B cell (primary cell): Measurements from ENCODE around the gene TMCO1. TPM values are rescaled to one million over a fixed set of nuclear protein-coding genes. Genes with fewer than 3 reads are reported as not detected.

Experiments used
- ATAC-seq: fragments of 200-7000 bp; cut with Tn5 transposase; one replicate; pipeline ENCODE4 v1.10.0; 2021; ENCODE audit warnings: low read depth, mild to moderate bottlenecking, moderate number of reproducible peaks, moderate library complexity
- CTCF ChIA-PET: fragments of 350-600 bp; sonication (Branson Sonifier 250); formaldehyde crosslinking; loops from one replicate; lab custom pipeline; 2021; ENCODE audit warnings: antibody characterized with exemption, inconsistent platforms; lab: Charles Lee
- POLR2A ChIA-PET: fragments of 350-600 bp; sonication (Branson Sonifier 250); formaldehyde crosslinking; loops from one replicate; lab custom pipeline; 2021; ENCODE audit warnings: antibody characterized with exemption; lab: Charles Lee
- DNase-seq: peaks from one replicate; pipeline ENCODE4 v3.0.0; 2013
- H2AFZ ChIP-seq: 2 replicates; pipeline ENCODE4 v1.6.1; 2012; ENCODE audit warnings: mild to moderate bottlenecking, low read depth, low read length; ENCODE audit not compliant: insufficient read depth, poor library complexity, severe bottlenecking
- H3K27ac ChIP-seq, 2 donors: 1 replicate in 1 of 2; 2 replicates in 1 of 2; pipeline ENCODE4 v1.5.1; 2012 to 2013; ENCODE audit warnings: low read length in 2 of 2, mild to moderate bottlenecking in 2 of 2, moderate library complexity in 1 of 2
- H3K27me3 ChIP-seq, 4 experiments: fragments of 200-600 bp in 1 of 4; sonication (generic) in 1 of 4; replicated peaks in 1 of 4; 1 replicate in 2 of 4; 2 replicates in 2 of 4; pipeline versions ENCODE4 v1.6.1 to v1.7.0; 2013 to 2016; ENCODE audit warnings: low read length in 3 of 4, mild to moderate bottlenecking in 2 of 4, mixed read lengths in 1 of 4, moderate library complexity in 1 of 4; ENCODE audit not compliant: insufficient read depth in 4 of 4, control insufficient read depth in 3 of 4; ENCODE audit errors: control extremely low read depth in 1 of 4
- H3K36me3 ChIP-seq, 2 experiments: replicated peaks in 1 of 2; 1 replicate in 1 of 2; 2 replicates in 1 of 2; pipeline versions ENCODE4 v1.6.1 to v1.7.1; 2013; ENCODE audit warnings: low read length in 1 of 2; ENCODE audit not compliant: insufficient read depth in 2 of 2, control insufficient read depth in 1 of 2; ENCODE audit errors: control extremely low read depth in 1 of 2, extremely low read depth in 1 of 2
- H3K4me1 ChIP-seq, 2 donors: fragments of 200-600 bp in 1 of 2; sonication (generic) in 1 of 2; 1 replicate in 1 of 2; 2 replicates in 1 of 2; pipeline versions ENCODE4 v1.5.1 to v1.6.1; 2013 to 2017; ENCODE audit warnings: low read length in 2 of 2; ENCODE audit not compliant: control insufficient read depth in 2 of 2, insufficient read depth in 2 of 2
- H3K4me2 ChIP-seq: replicated peaks from 2 replicates; pipeline ENCODE3; 2012; ENCODE audit warnings: mild to moderate bottlenecking, low read depth, low read length; ENCODE audit not compliant: poor library complexity, severe bottlenecking
- H3K4me3 ChIP-seq, 5 experiments: fragments of 200-600 bp in 1 of 5; sonication (generic) in 1 of 5; 1 replicate in 3 of 5; 2 replicates in 2 of 5; pipeline versions ENCODE4 v1.5.1 to v1.7.0; 2011 to 2016; ENCODE audit warnings: low read length in 4 of 5, mild to moderate bottlenecking in 4 of 5, low read depth in 2 of 5, control low read depth in 1 of 5, moderate library complexity in 1 of 5; ENCODE audit not compliant: insufficient read depth in 1 of 5; ENCODE audit errors: control extremely low read depth in 1 of 5, extremely low read depth in 1 of 5
- H3K79me2 ChIP-seq: fragments of 200-600 bp; sonication (generic); one replicate; pipeline ENCODE4 v1.6.0; 2016; ENCODE audit warnings: low read length; ENCODE audit not compliant: control insufficient read depth, insufficient read depth
- H3K9ac ChIP-seq: fragments of 200-600 bp; sonication (generic); 2 replicates; pipeline ENCODE4 v1.6.1; 2017; ENCODE audit warnings: mild to moderate bottlenecking, low read length, moderate library complexity
- H3K9me3 ChIP-seq, 3 donors: one replicate each; pipeline versions ENCODE4 v1.6.1 to v1.7.1; 2013; ENCODE audit warnings: low read length in 2 of 3; ENCODE audit not compliant: control insufficient read depth in 2 of 3, insufficient read depth in 1 of 3; ENCODE audit errors: control extremely low read depth in 1 of 3
- H4K20me1 ChIP-seq: 2 replicates; pipeline ENCODE4 v1.6.0; 2012; ENCODE audit warnings: mild to moderate bottlenecking, low read length; ENCODE audit not compliant: insufficient read depth, control insufficient read depth, poor library complexity, severe bottlenecking
- H3K27ac Mint-ChIP-seq: one replicate; pipeline ENCODE4 v1.8.0; 2021; ENCODE audit warnings: mixed read lengths
- H3K27me3 Mint-ChIP-seq: one replicate; pipeline ENCODE4 v1.8.0; 2021; ENCODE audit warnings: mixed read lengths
- H3K4me1 Mint-ChIP-seq: one replicate; pipeline ENCODE4 v1.8.0; 2021; ENCODE audit warnings: mixed read lengths
- H3K4me3 Mint-ChIP-seq: one replicate; pipeline ENCODE4 v1.8.0; 2021; ENCODE audit warnings: mixed read lengths
- H3K9me3 Mint-ChIP-seq: one replicate; pipeline ENCODE4 v1.8.0; 2022; ENCODE audit warnings: mixed read lengths; ENCODE audit not compliant: insufficient read depth
- CTCF ChIP-seq: fragments of 200-600 bp; IDR thresholded peaks from one replicate; pipeline ENCODE4 v1.8.0; 2022; ENCODE audit warnings: antibody characterized with exemption, mild to moderate bottlenecking
- EZH2 ChIP-seq: IDR thresholded peaks from 2 replicates; pipeline ENCODE4 v1.6.1; 2012; ENCODE audit warnings: borderline replicate concordance, low read depth, mild to moderate bottlenecking, moderate library complexity, low read length; ENCODE audit not compliant: insufficient read depth, poor library complexity, severe bottlenecking
- WGBS: methylation state at CpG from one replicate; pipeline ENCODE4 v1.1.5; 2013; ENCODE audit warnings: missing lambda C conversion rate; ENCODE audit not compliant: insufficient coverage; 5-methylcytosine and 5-hydroxymethylcytosine counted together
- intact Hi-C: fragments of 100-400 bp; cut with micrococcal nuclease; formaldehyde crosslinking; loops from one replicate; pipeline ENCODE4 v1.10.0; 2022
- polyA plus RNA-seq: library from polyadenylated mRNA; depleted of rRNA; stranded (reverse); fragments of >200 nt; gene quantifications from 2 replicates; pipeline ENCODE4 v1.2.3, GENCODE V29; 2012
- total RNA-seq, 2 donors: library from RNA; stranded (reverse); fragments of 120-200 nt in 1 of 2; gene quantifications; 1 replicate in 1 of 2; 2 replicates in 1 of 2; pipeline versions ENCODE4 v1.2.3 to v1.2.4, GENCODE V29; 2013 to 2022

The TMCO1 gene
- total and polyA plus RNA-seq, 2 donors (not counting 1 experiment from before 2014, with no cell fraction given) = 16.1 to 39.5 TPM

- DNase-seq (no peak), ATAC-seq (no peak)
- no peak for TF ChIP-seq EZH2
- TF ChIP-seq CTCF = no peak
- Mint-ChIP-seq H3K9me3 (peaks cover 6% of the 10 kb centered on the region), H3K27ac (no peak overlapping the region), H3K27me3 (no peaks in the 10 kb centered on the region), H3K4me3 (no peak overlapping the region), H3K4me1 (peaks cover 25% of the 10 kb centered on the region)
- Histone ChIP-seq H2AFZ (no peak overlapping the region), H3K4me3 (no peak overlapping the region), H3K4me1 (peaks cover 15 to 20% of the 10 kb centered on the region in 2 donors), H3K9me3 (no peaks in the 10 kb centered on the region), H3K36me3 (peaks cover 0 to 2% of the 10 kb centered on the region in 2 experiments), H3K27me3 (no peaks in the 10 kb centered on the region), H3K79me2 (peaks cover 20% of the 10 kb centered on the region), H3K27ac (no peak overlapping the region), H3K9ac (no peak overlapping the region), H3K4me2 (no peak overlapping the region), H4K20me1 (no peaks in the 10 kb centered on the region)
- ChIA-PET POLR2A (no interaction called here), CTCF (no interaction called here)
- 100% methylated on average over 2 of the region's 3 CpGs for WGBS
- intact Hi-C loops = no loop called here
Observed at GRCh38 chr1:165772739-165773138, 4.1 kb upstream of the TMCO1 start.

GRCh38 chr1:165764277-165764676 lies 4.4 kb downstream of the TMCO1 start:
- Mint-ChIP-seq H3K4me1 (peaks cover 45% of the 10 kb centered on the region), H3K27ac (no peak overlapping the region)

More at GRCh38 chr1:165764277-165764676, 4.4 kb downstream of the TMCO1 start:
- ChIA-PET POLR2A (no interaction called here), CTCF (no interaction called here)
- H3K79me2 ChIP-seq = peaks cover 54% of the 10 kb centered on the region
- H3K9me3 ChIP-seq = no peaks in the 10 kb centered on the region
- Mint-ChIP-seq H3K9me3 (peaks cover 4% of the 10 kb centered on the region), H3K4me3 (no peak overlapping the region), H3K27me3 (no peaks in the 10 kb centered on the region)
- H3K27ac ChIP-seq = no peak overlapping the region
- intact Hi-C loops = no loop called here
- no peaks in the 10 kb centered on the region for H3K27me3 ChIP-seq
- TF ChIP-seq CTCF = no peak
- WGBS = 100% methylated on average over 1 of the region's 1 CpG
- H4K20me1 ChIP-seq = peaks cover 4% of the 10 kb centered on the region
- ATAC-seq (no peak), DNase-seq (no peak)
- no peak overlapping the region for H3K4me3 ChIP-seq
- peaks cover 11 to 13% of the 10 kb centered on the region in 2 donors for H3K4me1 ChIP-seq
- no peak overlapping the region for H2AFZ ChIP-seq
- H3K9ac ChIP-seq = no peak overlapping the region
- H3K36me3 ChIP-seq = peaks cover 20 to 39% of the 10 kb centered on the region in 2 experiments
- no peak overlapping the region for H3K4me2 ChIP-seq
